ENCODE data around the gene MEN1. TPM values are rescaled to one million over a fixed set of nuclear protein-coding genes. Genes with fewer than 3 reads are reported as not detected.

The MEN1 gene
- total RNA-seq, 1 experiment from 2014 or later: 40.0 TPM

GRCh38 chr11:64763526-64764039, 46.8 kb downstream of the MEN1 start:
- peak; percentile 45 for DNase-seq
- no peaks in the 10 kb centered on the region for H3K27me3 ChIP-seq (ENCODE audit: control insufficient read depth, insufficient read depth, low read length)
- no peak overlapping the region for H3K4me3 ChIP-seq (ENCODE audit: insufficient read depth, low read depth, low read length)
- H3K36me3 ChIP-seq (replicated peaks; ENCODE audit: control insufficient read depth, insufficient read depth, low read length): peaks cover 35% of the 10 kb centered on the region

DNA sequence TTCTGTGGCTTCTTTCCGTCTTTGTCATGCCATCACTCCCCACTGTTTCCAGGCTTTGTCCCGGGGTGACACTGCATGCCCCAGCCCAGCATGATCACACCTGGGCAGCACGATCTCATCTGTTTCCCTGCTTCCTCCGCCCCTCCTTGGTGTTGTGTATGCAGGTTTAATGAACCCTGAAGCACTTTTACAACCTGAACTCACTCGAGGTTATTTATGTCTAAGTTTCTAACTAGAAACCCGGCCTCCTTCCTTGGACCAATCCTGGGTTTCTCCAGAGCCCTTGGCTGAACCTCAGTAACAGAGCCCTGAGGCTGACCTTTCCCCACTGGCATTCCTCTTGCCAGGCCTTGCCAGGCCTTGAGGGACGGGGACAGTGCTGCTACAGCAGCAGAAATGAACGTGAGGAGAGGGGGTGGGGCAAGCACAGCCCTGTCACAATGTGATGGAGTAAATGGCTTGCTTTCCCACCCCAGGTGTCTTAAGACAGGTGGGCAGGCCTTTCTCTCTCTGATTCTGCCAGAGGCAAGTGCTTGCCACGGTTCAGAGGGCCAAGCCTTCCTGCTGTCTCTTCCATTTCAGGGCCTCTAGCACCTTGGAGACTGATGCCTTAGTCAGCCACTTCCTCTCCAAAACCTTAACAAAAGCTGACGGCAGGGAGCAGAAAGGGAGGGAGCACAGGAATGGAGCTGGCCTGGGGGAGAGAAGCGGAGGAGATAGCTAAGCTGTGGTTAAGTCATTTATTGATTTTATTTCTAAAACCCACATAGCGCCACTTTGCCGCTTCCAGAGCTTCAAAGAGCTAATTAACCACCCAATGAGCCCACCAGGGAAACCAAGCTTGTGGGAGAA, 47.5 kb downstream of the MEN1 start:
- Histone ChIP-seq H3K36me3 (replicated peaks; ENCODE audit: control insufficient read depth, insufficient read depth, low read length) (peaks cover 29% of the 10 kb centered on the region), H3K4me3 (ENCODE audit: insufficient read depth, low read depth, low read length) (no peak overlapping the region), H3K27me3 (ENCODE audit: control insufficient read depth, insufficient read depth, low read length) (no peaks in the 10 kb centered on the region)
- DNase-seq: peak; percentile 68

GRCh38 chr11:64762277-64762673, 48.1 kb downstream of the MEN1 start:
- peak; percentile 64 for DNase-seq
- Histone ChIP-seq H3K27me3 (ENCODE audit: control insufficient read depth, insufficient read depth, low read length) (no peaks in the 10 kb centered on the region), H3K36me3 (replicated peaks; ENCODE audit: control insufficient read depth, insufficient read depth, low read length) (peaks cover 23% of the 10 kb centered on the region), H3K4me3 (ENCODE audit: insufficient read depth, low read depth, low read length) (no peak overlapping the region)

- Histone ChIP-seq H3K27me3 (ENCODE audit: control insufficient read depth, insufficient read depth, low read length) (no peaks in the 10 kb centered on the region), H3K36me3 (replicated peaks; ENCODE audit: control insufficient read depth, insufficient read depth, low read length) (peaks cover 15% of the 10 kb centered on the region), H3K4me3 (ENCODE audit: insufficient read depth, low read depth, low read length) (no peak overlapping the region)
- DNase-seq: peak; percentile 46
Observed at GRCh38 chr11:64760759-64761420, 49.5 kb downstream of the MEN1 start.

GRCh38 chr11:64759722-64760719, 50.3 kb downstream of the MEN1 start, which contains the start of gene PYGM:
Gene PYGM (minus strand): TSS chr11:64759974. CDS start chr11:64759898, 76 bp downstream.
- peak; percentile 96 for DNase-seq
- no peak within 1 kb of the TSS for H3K4me3 ChIP-seq (ENCODE audit: insufficient read depth, low read depth, low read length)
- peaks cover 12% of the 10 kb centered on the region for H3K36me3 ChIP-seq (replicated peaks; ENCODE audit: control insufficient read depth, insufficient read depth, low read length)
- H3K27me3 ChIP-seq (ENCODE audit: control insufficient read depth, insufficient read depth, low read length): no peaks in the 10 kb centered on the region

DNA sequence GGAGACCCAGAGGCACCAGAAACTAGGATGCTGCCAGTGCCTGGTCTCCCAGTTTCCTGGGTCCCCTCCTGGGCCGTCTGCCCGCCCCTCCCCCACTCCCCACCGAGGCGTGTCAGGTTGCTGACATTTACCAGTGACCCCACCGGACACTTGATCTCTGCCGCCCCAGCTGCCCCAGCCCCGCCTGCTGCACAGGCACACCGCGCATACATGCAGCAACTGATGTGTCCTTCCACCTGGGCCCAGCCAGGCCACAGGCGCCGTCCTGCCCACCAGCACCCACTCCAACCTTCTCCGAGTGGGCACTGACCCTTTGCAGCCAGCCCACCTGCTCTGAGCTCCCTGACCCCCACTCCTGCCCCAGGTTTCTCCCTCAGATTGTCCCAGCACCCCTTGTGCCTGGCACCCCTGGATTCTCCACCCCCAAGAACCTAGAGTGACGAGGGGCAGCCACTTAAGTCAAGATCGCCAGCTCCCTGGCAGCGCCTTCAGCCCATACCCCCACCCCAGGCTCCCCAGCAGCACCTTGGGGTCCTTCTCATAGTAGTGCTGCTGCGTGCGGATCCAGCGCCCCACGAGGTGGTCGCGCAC, 51.1 kb downstream of the MEN1 start:
- Histone ChIP-seq H3K27me3 (ENCODE audit: control insufficient read depth, insufficient read depth, low read length) (no peaks in the 10 kb centered on the region), H3K4me3 (ENCODE audit: insufficient read depth, low read depth, low read length) (no peak overlapping the region), H3K36me3 (replicated peaks; ENCODE audit: control insufficient read depth, insufficient read depth, low read length) (peaks cover 5% of the 10 kb centered on the region)
- DNase-seq: peak; percentile 67

DNA sequence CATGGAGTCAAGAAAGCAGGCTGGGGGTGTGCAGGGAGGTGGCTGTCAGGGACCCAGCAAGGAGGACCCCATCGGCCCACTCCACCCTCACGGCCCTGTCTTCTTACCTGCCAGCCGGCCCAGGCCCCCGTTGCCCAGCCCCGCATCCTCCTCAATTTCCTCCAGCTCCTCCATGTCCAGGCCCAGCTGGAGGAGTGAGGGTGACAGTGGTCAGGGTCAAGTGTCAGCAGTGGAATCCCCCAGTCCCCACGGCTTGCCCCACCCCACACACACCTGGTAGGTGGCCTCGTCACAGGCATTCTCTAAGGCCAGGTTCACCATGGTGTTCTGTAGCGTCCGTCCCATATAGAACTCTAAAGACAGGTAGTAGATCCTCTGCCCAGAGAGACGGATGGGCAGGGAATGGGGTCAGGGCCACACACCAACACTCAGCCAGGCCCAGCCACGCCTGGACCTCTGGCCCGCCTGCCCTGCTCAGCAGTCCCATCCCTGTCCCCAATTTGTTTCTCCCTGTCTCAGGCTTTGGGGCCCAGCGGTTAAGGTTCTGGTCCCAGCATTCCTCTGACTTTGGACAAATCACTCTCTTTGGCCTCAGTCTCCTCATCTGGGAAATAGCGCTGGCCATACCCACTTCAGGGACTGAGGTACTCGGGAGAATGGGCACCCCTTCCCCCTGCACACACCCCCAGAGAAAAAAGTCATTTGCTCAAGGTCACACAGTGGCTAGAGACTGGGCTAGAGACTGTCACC, 51.8 kb downstream of the MEN1 start:
- peak; percentile 62 for DNase-seq
- peaks cover 3% of the 10 kb centered on the region for H3K36me3 ChIP-seq (replicated peaks; ENCODE audit: control insufficient read depth, insufficient read depth, low read length)
- no peaks in the 10 kb centered on the region for H3K27me3 ChIP-seq (ENCODE audit: control insufficient read depth, insufficient read depth, low read length)
- H3K4me3 ChIP-seq (ENCODE audit: insufficient read depth, low read depth, low read length): no peak overlapping the region

DNA sequence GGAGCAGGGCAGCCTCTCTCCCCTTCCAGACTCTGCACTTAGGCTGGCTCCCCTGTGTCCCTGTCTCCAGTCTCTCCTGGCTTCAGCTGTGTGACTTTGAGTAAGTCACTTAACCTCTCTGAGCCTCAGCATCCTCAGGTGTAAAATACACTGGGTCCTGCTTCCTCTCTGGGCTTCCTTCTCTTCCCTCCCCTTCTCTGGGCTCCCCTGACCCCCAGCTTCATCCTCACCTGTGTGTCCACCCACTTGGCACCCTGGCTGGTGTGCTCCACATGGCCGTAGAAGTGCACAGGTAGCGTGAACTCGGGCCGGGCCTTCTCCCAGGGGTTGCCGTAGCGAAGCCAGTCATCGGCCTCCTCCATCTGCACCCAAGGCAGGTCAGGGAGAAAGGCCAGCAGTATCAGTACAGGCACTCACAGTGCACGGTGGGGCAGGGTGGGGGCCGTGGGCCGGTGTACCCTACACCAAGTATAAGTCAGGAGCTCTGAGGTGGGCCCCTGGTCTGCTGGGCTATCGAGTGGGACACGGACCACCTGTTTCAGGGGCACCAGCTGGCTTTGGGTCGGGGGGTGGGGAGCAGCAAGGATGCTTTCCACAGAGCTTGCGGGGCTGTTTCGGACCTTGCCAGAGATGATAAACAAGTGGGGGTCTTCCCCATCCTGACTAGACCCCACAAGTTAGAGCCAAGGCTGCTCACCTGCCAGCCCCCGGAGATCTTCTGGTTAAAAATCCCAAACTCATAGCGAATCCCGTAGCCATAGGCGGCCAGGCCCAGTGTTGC, 52.6 kb downstream of the MEN1 start:
- H3K36me3 ChIP-seq (replicated peaks; ENCODE audit: control insufficient read depth, insufficient read depth, low read length): peaks cover 3% of the 10 kb centered on the region
- H3K4me3 ChIP-seq (ENCODE audit: insufficient read depth, low read depth, low read length): no peak overlapping the region
- H3K27me3 ChIP-seq (ENCODE audit: control insufficient read depth, insufficient read depth, low read length): no peaks in the 10 kb centered on the region
- peak; percentile 35 for DNase-seq

DNA sequence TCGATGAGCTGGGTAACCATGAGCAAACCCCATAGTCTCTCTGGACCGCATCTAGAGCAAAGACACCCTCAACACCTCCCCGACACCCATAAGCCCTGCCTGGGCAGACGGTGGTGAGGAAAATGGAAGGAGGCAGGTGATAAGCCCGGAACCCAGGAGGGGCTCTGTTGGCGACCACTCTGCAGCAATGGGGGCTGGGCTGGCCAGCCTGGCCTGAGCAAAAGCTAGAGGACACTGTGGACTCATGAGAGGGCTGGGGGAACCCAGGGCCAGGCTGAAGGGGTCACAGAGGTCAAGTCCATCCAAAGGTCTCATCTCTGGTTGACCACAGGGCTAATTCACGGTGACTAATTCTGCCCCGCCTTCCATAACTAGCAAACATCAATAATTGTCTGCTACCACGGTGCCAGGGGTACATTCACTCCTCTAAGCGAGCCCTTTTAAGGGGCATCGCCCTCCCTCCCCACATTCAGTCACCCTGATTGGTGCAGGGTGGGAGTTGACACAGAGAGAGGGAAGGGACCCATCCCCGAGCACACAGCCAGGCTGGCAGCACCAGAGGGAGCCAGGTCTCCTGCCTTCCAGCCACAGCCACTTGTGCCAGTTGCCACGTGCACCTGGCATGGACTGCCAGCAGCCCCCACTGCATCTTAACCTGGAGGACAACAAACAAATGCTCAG, 54.5 kb downstream of the MEN1 start:
- no peaks in the 10 kb centered on the region for H3K36me3 ChIP-seq (replicated peaks; ENCODE audit: control insufficient read depth, insufficient read depth, low read length)
- peak; percentile 51 for DNase-seq
- no peaks in the 10 kb centered on the region for H3K27me3 ChIP-seq (ENCODE audit: control insufficient read depth, insufficient read depth, low read length)
- no peak overlapping the region for H3K4me3 ChIP-seq (ENCODE audit: insufficient read depth, low read depth, low read length)

DNA sequence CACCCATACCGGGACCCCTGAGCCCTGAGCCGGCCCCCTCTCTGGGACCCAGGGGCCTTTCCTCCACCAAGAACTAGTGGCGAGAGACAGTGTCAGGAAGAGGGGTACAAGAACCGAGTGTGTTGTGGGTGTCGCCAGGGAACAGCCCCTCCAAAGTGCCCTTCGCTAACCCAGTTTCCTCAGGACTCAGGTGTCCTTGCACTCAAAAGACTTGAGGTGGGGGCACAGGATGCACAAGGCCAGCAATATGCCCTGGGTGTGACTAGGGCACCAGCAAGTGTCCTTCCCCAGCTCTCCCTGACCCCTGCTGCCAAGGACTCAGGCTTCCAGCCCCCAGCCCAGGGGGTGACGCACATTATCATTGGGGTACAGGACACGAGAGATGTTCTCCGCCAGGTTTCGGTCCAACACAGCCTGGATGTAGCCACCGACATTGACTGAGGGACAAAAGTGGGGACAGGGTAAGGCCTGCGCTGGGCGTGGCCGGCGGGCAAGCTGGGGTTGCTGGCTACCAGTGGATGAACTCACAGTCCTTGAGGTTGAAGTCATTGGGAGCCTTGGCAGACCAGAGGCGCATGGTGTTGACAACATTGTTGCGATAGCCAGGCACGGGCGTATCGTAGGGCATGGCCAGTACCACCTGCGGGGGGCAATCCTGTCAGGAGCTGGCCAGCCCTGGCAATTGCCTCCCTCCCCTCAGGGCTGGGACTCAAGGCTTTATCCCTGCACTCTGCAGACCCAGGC, 55.3 kb downstream of the MEN1 start:
- Histone ChIP-seq H3K27me3 (ENCODE audit: control insufficient read depth, insufficient read depth, low read length) (no peaks in the 10 kb centered on the region), H3K4me3 (ENCODE audit: insufficient read depth, low read depth, low read length) (no peak overlapping the region), H3K36me3 (replicated peaks; ENCODE audit: control insufficient read depth, insufficient read depth, low read length) (no peaks in the 10 kb centered on the region)
- DNase-seq: no peak

GRCh38 chr11:64754124-64754918, 56.0 kb downstream of the MEN1 start:
- H3K36me3 ChIP-seq (replicated peaks; ENCODE audit: control insufficient read depth, insufficient read depth, low read length): no peaks in the 10 kb centered on the region
- H3K27me3 ChIP-seq (ENCODE audit: control insufficient read depth, insufficient read depth, low read length): no peaks in the 10 kb centered on the region
- no peak overlapping the region for H3K4me3 ChIP-seq (ENCODE audit: insufficient read depth, low read depth, low read length)
- DNase-seq: peak; percentile 74
